Calu3 (cell line): ENCODE measurements around the gene TUBB4A. TPM values are rescaled to one million over a fixed set of nuclear protein-coding genes. Genes with fewer than 3 reads are reported as not detected.

ENCODE experiments used
- BruUV-seq: library from RNA; stranded (reverse); fragments of 400-500 nt; replicated peaks from 2 replicates; lab custom pipeline; 2021; lab: Mats Ljungman, UMichigan
- CTCF ChIA-PET: fragments of 300-600 bp; sonication (Branson Sonifier 250); formaldehyde crosslinking; loops from one replicate; lab custom pipeline; 2022; ENCODE audit warnings: antibody characterized with exemption; lab: Charles Lee
- DNase-seq: peaks from one replicate; pipeline ENCODE4 v3.0.0; 2022
- H3K27ac Mint-ChIP-seq: one replicate; pipeline ENCODE4 v1.8.0; 2022; ENCODE audit warnings: mixed read lengths; ENCODE audit not compliant: unreplicated experiment
- H3K27me3 Mint-ChIP-seq: one replicate; pipeline ENCODE4 v1.8.0; 2022; ENCODE audit warnings: mixed read lengths; ENCODE audit not compliant: unreplicated experiment
- H3K36me3 Mint-ChIP-seq: one replicate; pipeline ENCODE4 v1.8.0; 2022; ENCODE audit warnings: mild to moderate bottlenecking, moderate library complexity, mixed read lengths; ENCODE audit not compliant: insufficient read depth, unreplicated experiment
- H3K4me1 Mint-ChIP-seq: one replicate; pipeline ENCODE4 v1.8.0; 2022; ENCODE audit warnings: mild to moderate bottlenecking, low read depth, mixed read lengths; ENCODE audit not compliant: unreplicated experiment
- H3K4me3 Mint-ChIP-seq: one replicate; pipeline ENCODE4 v1.8.0; 2022; ENCODE audit warnings: mild to moderate bottlenecking, low read depth, moderate library complexity, mixed read lengths; ENCODE audit not compliant: unreplicated experiment
- H3K9me3 Mint-ChIP-seq: one replicate; pipeline ENCODE4 v1.8.0; 2022; ENCODE audit warnings: low read depth, mixed read lengths; ENCODE audit not compliant: unreplicated experiment
- intact Hi-C: fragments of 100-400 bp; cut with micrococcal nuclease; formaldehyde crosslinking; loops from one replicate; pipeline ENCODE4 v1.10.0; 2022; ENCODE audit not compliant: unreplicated experiment
- total RNA-seq: library from RNA; stranded (reverse); gene quantifications from 2 replicates; pipeline ENCODE4 v1.2.3, GENCODE V29; 2022
- TF ChIP-seq, protein P1 (sequence below): fragments of 200-600 bp; IDR thresholded peaks from one replicate; pipeline ENCODE4 v1.8.0; 2022; ENCODE audit warnings: antibody characterized with exemption; ENCODE audit not compliant: unreplicated experiment

TUBB4A gene
- total RNA-seq, 1 experiment from 2014 or later, result 1.4 TPM

DNA sequence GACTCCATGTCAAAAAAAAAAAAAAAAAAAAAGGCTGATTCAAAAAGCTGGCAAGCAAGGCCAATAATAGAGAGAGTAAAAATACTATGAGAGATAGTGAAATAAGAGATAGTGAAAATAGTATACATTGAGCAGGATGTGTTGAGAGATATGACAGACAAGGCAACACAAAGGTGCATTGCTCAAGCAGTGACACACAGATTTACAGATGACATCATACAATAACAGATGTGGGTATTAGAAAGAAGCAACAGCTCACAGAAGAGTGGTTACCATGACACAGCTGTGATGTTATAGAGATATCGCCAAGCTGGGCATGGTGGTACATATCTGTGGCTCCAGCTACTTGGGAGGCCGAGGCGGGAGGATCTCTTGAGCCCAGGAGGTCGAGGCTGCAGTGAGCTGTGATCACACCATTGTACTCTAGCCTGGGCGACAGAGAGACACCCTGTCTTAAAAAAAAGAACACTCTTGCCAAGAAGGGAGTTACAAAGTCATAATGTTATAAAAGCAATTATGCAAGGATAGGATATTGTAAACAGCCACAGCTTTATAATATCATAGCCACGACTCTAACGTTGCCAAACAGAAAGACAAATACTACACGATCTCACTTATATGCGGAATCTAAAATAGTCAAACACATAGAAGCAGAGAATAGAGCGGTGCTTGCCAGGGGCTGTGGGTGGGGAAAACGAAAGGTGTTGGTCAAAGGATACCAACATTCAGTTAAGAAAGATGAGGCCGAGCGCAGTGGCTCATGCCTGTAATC lies 39.0 kb upstream of the TUBB4A start:
- TF ChIP-seq, protein P1, sequence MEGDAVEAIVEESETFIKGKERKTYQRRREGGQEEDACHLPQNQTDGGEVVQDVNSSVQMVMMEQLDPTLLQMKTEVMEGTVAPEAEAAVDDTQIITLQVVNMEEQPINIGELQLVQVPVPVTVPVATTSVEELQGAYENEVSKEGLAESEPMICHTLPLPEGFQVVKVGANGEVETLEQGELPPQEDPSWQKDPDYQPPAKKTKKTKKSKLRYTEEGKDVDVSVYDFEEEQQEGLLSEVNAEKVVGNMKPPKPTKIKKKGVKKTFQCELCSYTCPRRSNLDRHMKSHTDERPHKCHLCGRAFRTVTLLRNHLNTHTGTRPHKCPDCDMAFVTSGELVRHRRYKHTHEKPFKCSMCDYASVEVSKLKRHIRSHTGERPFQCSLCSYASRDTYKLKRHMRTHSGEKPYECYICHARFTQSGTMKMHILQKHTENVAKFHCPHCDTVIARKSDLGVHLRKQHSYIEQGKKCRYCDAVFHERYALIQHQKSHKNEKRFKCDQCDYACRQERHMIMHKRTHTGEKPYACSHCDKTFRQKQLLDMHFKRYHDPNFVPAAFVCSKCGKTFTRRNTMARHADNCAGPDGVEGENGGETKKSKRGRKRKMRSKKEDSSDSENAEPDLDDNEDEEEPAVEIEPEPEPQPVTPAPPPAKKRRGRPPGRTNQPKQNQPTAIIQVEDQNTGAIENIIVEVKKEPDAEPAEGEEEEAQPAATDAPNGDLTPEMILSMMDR, result no peak
- CTCF ChIA-PET, result no interaction called here
- Mint-ChIP-seq H3K9me3 (no peaks in the 10 kb centered on the region), H3K4me3 (no peak overlapping the region), H3K27me3 (no peaks in the 10 kb centered on the region), H3K36me3 (no peaks in the 10 kb centered on the region), H3K27ac (no peak overlapping the region), H3K4me1 (no peaks in the 10 kb centered on the region)
- DNase-seq, result no peak
- no TSS peak for BruUV-seq
- intact Hi-C loops, result no loop called here

DNA sequence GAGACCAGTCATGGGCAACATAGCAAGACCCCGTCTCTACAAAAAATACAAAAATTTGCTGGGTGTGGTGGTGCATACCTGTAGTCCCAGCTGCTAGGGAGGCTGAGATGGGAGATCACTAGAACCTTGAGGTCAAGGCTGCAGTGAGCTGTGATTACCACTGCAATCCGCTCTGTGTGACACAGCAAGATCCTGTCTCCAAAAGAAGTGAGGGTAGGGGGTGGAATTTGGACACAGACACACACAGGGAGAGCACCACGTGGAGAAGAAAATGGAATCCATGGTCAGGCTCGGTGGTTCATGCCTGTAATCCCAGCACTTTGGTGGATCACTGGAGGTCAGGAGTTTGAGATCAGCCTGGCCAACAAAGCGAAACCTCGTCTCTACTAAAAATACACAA lies 37.4 kb upstream of the TUBB4A start:
- intact Hi-C loops, result no loop called here
- Mint-ChIP-seq H3K27ac (no peak overlapping the region), H3K9me3 (no peaks in the 10 kb centered on the region), H3K4me1 (no peaks in the 10 kb centered on the region), H3K36me3 (no peaks in the 10 kb centered on the region), H3K27me3 (no peaks in the 10 kb centered on the region), H3K4me3 (no peak overlapping the region)
- TF ChIP-seq, protein P1, result no peak
- BruUV-seq, result no TSS peak
- CTCF ChIA-PET, result no interaction called here
- no peak for DNase-seq

DNA sequence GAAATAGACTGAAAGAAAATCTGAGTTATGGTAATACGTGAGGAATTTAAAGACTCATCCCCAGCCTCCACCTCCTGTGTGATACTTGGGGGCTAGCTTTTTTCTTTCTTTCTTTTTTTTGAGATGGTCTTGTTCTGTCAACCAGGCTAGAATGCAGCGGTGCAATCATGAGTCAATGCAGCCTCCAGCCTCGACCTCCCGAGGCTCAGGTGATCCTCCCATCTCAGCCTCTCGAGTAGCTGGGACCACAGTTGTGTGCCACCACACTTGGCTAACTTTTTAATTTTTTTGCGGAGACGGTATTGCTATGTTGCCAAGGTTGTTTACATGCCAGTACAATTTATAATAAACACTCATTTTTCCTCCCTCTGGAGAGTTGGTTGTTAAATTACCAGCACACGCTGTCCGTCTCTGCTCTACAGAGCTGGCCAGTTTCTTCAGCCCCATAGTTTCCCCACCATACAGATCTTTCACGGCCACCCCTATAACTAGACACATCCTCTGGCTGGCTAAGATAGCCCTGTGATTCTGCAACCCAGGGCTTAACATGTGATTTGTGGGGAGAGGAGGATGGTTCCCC lies 33.5 kb upstream of the TUBB4A start:
- Mint-ChIP-seq H3K27ac (no peak overlapping the region), H3K9me3 (no peaks in the 10 kb centered on the region), H3K27me3 (peaks cover 27% of the 10 kb centered on the region), H3K36me3 (peaks cover 11% of the 10 kb centered on the region), H3K4me1 (peaks cover 13% of the 10 kb centered on the region), H3K4me3 (no peak overlapping the region)
- intact Hi-C loops, result no loop called here
- CTCF ChIA-PET, result no interaction called here
- DNase-seq, result no peak
- BruUV-seq, result no TSS peak
- TF ChIP-seq, protein P1, result no peak

DNA sequence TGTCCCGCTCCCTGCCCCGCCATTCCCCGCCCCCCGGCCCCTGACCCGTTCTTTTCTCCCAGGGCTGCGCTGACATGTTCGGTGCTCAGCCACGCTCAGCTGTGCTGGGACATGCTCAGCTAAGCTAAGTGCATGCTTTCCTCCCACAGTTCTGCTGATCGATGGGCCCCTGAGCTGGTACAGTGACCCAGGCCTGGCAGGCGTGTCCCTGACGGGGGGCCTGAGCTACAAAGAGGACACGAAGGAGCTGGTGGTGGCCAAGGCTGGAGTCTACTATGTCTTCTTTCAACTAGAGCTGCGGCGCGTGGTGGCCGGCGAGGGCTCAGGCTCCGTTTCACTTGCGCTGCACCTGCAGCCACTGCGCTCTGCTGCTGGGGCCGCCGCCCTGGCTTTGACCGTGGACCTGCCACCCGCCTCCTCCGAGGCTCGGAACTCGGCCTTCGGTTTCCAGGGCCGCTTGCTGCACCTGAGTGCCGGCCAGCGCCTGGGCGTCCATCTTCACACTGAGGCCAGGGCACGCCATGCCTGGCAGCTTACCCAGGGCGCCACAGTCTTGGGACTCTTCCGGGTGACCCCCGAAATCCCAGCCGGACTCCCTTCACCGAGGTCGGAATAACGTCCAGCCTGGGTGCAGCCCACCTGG lies 32.5 kb upstream of the TUBB4A start:
- TF ChIP-seq, protein P1, result no peak
- no peak for DNase-seq
- CTCF ChIA-PET, result interaction anchor here (0.6 kb wide), 3 partner anchors 27 to 388 kb away, joined by 3 to 6 read pairs (median 3); no protein-coding TSS in a partner anchor
- Mint-ChIP-seq H3K4me1 (peaks cover 24% of the 10 kb centered on the region), H3K27ac (no peak overlapping the region), H3K27me3 (peaks cover 37% of the 10 kb centered on the region), H3K36me3 (peaks cover 18% of the 10 kb centered on the region), H3K4me3 (no peak overlapping the region), H3K9me3 (no peaks in the 10 kb centered on the region)
- intact Hi-C loops, result no loop called here
- BruUV-seq, result no TSS peak
